Panc1 (cell line): ENCODE results near the gene DCTN1.

ENCODE experiments used
- SIN3A ChIP-seq: IDR thresholded peaks from 2 replicates; pipeline ENCODE4 v1.6.1; 2012; ENCODE audit warnings: low read depth, mild to moderate bottlenecking, low read length, moderate library complexity, borderline replicate concordance; ENCODE audit not compliant: insufficient read depth
- TF ChIP-seq, protein P1 (sequence below): fragments of 450-650 bp; IDR thresholded peaks from 2 replicates; pipeline ENCODE4 v1.5.1; 2017; ENCODE audit warnings: mild to moderate bottlenecking

DNA sequence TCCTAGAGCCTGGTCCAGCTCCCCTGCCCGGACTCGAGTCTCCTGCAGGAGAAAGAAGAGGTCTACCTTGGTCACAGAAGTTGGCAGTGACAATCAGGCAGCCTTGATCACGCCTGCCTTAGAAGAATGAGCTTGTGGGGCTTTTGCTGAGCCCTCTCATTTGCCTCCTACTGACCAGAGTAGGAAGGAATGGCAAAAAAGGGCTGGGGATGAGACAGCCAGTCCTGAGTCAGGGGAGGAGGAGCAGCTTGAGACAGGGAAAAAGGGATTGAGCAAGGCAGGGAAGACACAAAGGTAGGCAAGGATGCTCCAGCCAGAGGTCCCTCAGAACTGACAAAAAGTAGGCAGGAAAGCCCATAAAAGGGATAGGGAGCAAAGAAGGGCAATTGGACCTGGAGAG, 47.4 kb upstream of the DCTN1 start:
- TF ChIP-seq, protein P1, sequence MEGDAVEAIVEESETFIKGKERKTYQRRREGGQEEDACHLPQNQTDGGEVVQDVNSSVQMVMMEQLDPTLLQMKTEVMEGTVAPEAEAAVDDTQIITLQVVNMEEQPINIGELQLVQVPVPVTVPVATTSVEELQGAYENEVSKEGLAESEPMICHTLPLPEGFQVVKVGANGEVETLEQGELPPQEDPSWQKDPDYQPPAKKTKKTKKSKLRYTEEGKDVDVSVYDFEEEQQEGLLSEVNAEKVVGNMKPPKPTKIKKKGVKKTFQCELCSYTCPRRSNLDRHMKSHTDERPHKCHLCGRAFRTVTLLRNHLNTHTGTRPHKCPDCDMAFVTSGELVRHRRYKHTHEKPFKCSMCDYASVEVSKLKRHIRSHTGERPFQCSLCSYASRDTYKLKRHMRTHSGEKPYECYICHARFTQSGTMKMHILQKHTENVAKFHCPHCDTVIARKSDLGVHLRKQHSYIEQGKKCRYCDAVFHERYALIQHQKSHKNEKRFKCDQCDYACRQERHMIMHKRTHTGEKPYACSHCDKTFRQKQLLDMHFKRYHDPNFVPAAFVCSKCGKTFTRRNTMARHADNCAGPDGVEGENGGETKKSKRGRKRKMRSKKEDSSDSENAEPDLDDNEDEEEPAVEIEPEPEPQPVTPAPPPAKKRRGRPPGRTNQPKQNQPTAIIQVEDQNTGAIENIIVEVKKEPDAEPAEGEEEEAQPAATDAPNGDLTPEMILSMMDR = no peak
- no peak for TF ChIP-seq SIN3A
